Liver (tissue), 9 donors: ENCODE data around the gene DHPS. TPM values are rescaled to one million over a fixed set of nuclear protein-coding genes. Genes with fewer than 3 reads are reported as not detected.

Experiments
- DNase-seq: peaks from one replicate; pipeline ENCODE4 v3.0.0-alpha.2; 2017; ENCODE audit warnings: low spot score
- H3K27ac ChIP-seq, 2 donors: one replicate each; pipeline ENCODE4 v1.7.0; 2013; ENCODE audit warnings: inconsistent platforms in 2 of 2, low read length in 2 of 2, control low read depth in 1 of 2, low read depth in 1 of 2, mild to moderate bottlenecking in 1 of 2
- H3K27me3 ChIP-seq, 4 donors: one replicate each; pipeline versions ENCODE4 v1.6.1 to v1.7.0; 2013; ENCODE audit warnings: low read length in 3 of 4, inconsistent platforms in 1 of 4, mild to moderate bottlenecking in 1 of 4, moderate library complexity in 1 of 4; ENCODE audit not compliant: control insufficient read depth in 4 of 4, insufficient read depth in 4 of 4
- H3K36me3 ChIP-seq, 4 donors: one replicate each; pipeline versions ENCODE4 v1.6.1 to v1.7.0; 2013; ENCODE audit warnings: low read length in 3 of 4, mild to moderate bottlenecking in 3 of 4, low read depth in 1 of 4, moderate library complexity in 1 of 4; ENCODE audit not compliant: control insufficient read depth in 4 of 4, insufficient read depth in 3 of 4
- H3K4me1 ChIP-seq, 4 donors: one replicate each; pipeline versions ENCODE4 v1.6.1 to v1.7.0; 2013; ENCODE audit warnings: low read length in 3 of 4, mild to moderate bottlenecking in 3 of 4, moderate library complexity in 1 of 4; ENCODE audit not compliant: control insufficient read depth in 4 of 4, insufficient read depth in 4 of 4
- H3K4me3 ChIP-seq, 3 donors: one replicate each; pipeline versions ENCODE4 v1.6.1 to v1.7.0; 2013; ENCODE audit warnings: low read length in 3 of 3, control low read depth in 1 of 3, low read depth in 1 of 3, mild to moderate bottlenecking in 1 of 3
- H3K9ac ChIP-seq, 2 donors: one replicate each; pipeline ENCODE4 v1.7.0; 2013; ENCODE audit warnings: low read length in 2 of 2, mild to moderate bottlenecking in 2 of 2, moderate library complexity in 2 of 2, control low read depth in 1 of 2, low read depth in 1 of 2
- H3K9me3 ChIP-seq, 4 donors: one replicate each; pipeline versions ENCODE4 v1.6.1 to v1.7.0; 2013; ENCODE audit warnings: low read length in 3 of 4; ENCODE audit not compliant: control insufficient read depth in 4 of 4
- FOXA1 ChIP-seq: IDR thresholded peaks from 2 replicates; pipeline ENCODE4 v1.6.1; 2016; ENCODE audit warnings: antibody characterized with exemption
- FOXA2 ChIP-seq: IDR thresholded peaks from 2 replicates; pipeline ENCODE4 v1.6.1; 2016; ENCODE audit warnings: antibody characterized with exemption
- GABPA ChIP-seq, 2 donors: IDR thresholded peaks in 1 of 2; conservative IDR thresholded peaks in 1 of 2; 2 replicates each; pipeline ENCODE4 v1.6.1; 2016; ENCODE audit warnings: antibody characterized with exemption in 2 of 2, mild to moderate bottlenecking in 1 of 2, moderate library complexity in 1 of 2
- HNF4A ChIP-seq, 2 donors: conservative IDR thresholded peaks; 2 replicates each; pipeline ENCODE4 v1.6.1; 2016; ENCODE audit warnings: antibody characterized with exemption in 2 of 2, mild to moderate bottlenecking in 2 of 2
- JUND ChIP-seq, 2 donors: IDR thresholded peaks; 2 replicates each; pipeline ENCODE4 v1.6.1; 2016; ENCODE audit warnings: antibody characterized with exemption in 2 of 2
- NR2F2 ChIP-seq: IDR thresholded peaks from 2 replicates; pipeline ENCODE4 v1.6.1; 2016; ENCODE audit warnings: antibody characterized with exemption
- RAD21 ChIP-seq, 2 donors: IDR thresholded peaks; 2 replicates each; pipeline ENCODE4 v1.6.1; 2016; ENCODE audit warnings: antibody characterized with exemption in 2 of 2, mild to moderate bottlenecking in 2 of 2
- RXRA ChIP-seq, 2 donors: IDR thresholded peaks; 2 replicates each; pipeline ENCODE4 v1.6.1; 2017 to 2018; ENCODE audit warnings: antibody characterized with exemption in 2 of 2, mild to moderate bottlenecking in 1 of 2
- SP1 ChIP-seq: IDR thresholded peaks from 2 replicates; pipeline ENCODE4 v1.6.1; 2018; ENCODE audit warnings: antibody characterized with exemption, mild to moderate bottlenecking
- TAF1 ChIP-seq: conservative IDR thresholded peaks from 2 replicates; pipeline ENCODE4 v1.6.1; 2016; ENCODE audit warnings: antibody characterized with exemption, mild to moderate bottlenecking
- WGBS: extraction: QIAGEN DNeasy Blood & Tissue Kit; methylation state at CpG from one replicate; pipeline ENCODE4 v1.1.7; 2013; 5-methylcytosine and 5-hydroxymethylcytosine counted together
- polyA plus RNA-seq, 2 donors: library from polyadenylated mRNA; stranded (reverse) in 1 of 2; unstranded in 1 of 2; fragments of 200-250 nt in 1 of 2; fragments of >200 nt in 1 of 2; fragmentation: Nextera tagmentation in 1 of 2; extraction: Ambion mirVana in 1 of 2; gene quantifications; one replicate each; pipeline versions ENCODE4 v1.2.1 to v1.2.3, GENCODE V29; 2013 to 2015
- total RNA-seq, 2 donors: library from RNA; depleted of rRNA; stranded (reverse); fragments of >200 nt; gene quantifications; one replicate each; pipeline ENCODE4 v1.2.3, GENCODE V29; 2014
- TF ChIP-seq, protein P1 (sequence below): IDR thresholded peaks from 2 replicates; pipeline ENCODE4 v1.6.1; 2016; ENCODE audit warnings: antibody characterized with exemption
- TF ChIP-seq, protein P2 (sequence below): IDR thresholded peaks from 2 replicates; pipeline ENCODE4 v1.6.1; 2016; ENCODE audit warnings: antibody characterized with exemption, mild to moderate bottlenecking
- TF ChIP-seq, protein P3 (sequence below): IDR thresholded peaks from 2 replicates; pipeline ENCODE4 v1.6.1; 2016; ENCODE audit warnings: antibody characterized with exemption
- TF ChIP-seq, protein P4 (sequence below): fragments of 150-350 bp; IDR thresholded peaks from 2 replicates; pipeline ENCODE4 v1.5.1; 2017; ENCODE audit warnings: improper control_type of control experiment, low read depth, low read length; ENCODE audit not compliant: missing input control
- donor health status: healthy.
- donor health status: healthy.
- donor health status: healthy.
- donor health status: healthy.
- donor health status: healthy.

DHPS gene
- total and polyA plus RNA-seq, 4 donors, result 29.1 to 53.9 (median 42.6) TPM

DNA sequence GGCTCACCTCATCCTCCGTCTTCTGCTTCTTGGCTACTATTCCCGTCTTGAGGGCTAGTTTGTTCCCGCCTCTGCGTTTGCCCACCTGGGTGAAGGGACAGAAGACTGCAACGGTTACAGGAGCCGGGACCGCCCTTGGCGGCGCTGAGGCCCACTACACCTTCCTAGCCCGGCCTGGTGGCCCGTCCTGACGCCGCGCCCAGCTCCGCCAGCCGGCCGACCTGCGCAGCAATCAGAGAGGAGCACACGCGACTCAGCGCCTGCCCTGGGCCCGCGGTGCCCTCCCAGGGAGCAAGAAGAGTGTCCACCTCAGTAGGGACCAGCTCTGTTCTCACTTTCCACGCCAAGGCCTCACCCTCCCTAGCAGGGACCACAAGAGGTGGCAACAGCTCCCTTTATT lies 49.7 kb upstream of the DHPS start:
- Histone ChIP-seq H3K4me1 (peaks cover 15 to 69% (median 50%) of the 10 kb centered on the region in 4 donors), H3K4me3 (no peak overlapping the region), H3K36me3 (peaks cover 3 to 27% (median 21%) of the 10 kb centered on the region in 4 donors), H3K9me3 (no peaks in the 10 kb centered on the region), H3K27ac (no peak overlapping the region), H3K27me3 (no peaks in the 10 kb centered on the region), H3K9ac (no peak overlapping the region)
- no peak for DNase-seq
- TF ChIP-seq HNF4A (conservative IDR thresholded peaks at IDR 0.05) (no peak), RAD21 (IDR thresholded peaks at IDR 0.05) (no peak), FOXA1 (no peak), NR2F2 (no peak), RXRA (IDR thresholded peaks at IDR 0.05) (no peak), FOXA2 (no peak), TAF1 (no peak), SP1 (no peak), JUND (IDR thresholded peaks at IDR 0.05) (no peak), GABPA (IDR thresholded peaks at IDR 0.05 in 1 of 2, conservative IDR thresholded peaks at IDR 0.05 in 1 of 2) (no peak)
- TF ChIP-seq, protein P1, sequence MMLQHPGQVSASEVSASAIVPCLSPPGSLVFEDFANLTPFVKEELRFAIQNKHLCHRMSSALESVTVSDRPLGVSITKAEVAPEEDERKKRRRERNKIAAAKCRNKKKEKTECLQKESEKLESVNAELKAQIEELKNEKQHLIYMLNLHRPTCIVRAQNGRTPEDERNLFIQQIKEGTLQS, result no peak
- TF ChIP-seq, protein P2, sequence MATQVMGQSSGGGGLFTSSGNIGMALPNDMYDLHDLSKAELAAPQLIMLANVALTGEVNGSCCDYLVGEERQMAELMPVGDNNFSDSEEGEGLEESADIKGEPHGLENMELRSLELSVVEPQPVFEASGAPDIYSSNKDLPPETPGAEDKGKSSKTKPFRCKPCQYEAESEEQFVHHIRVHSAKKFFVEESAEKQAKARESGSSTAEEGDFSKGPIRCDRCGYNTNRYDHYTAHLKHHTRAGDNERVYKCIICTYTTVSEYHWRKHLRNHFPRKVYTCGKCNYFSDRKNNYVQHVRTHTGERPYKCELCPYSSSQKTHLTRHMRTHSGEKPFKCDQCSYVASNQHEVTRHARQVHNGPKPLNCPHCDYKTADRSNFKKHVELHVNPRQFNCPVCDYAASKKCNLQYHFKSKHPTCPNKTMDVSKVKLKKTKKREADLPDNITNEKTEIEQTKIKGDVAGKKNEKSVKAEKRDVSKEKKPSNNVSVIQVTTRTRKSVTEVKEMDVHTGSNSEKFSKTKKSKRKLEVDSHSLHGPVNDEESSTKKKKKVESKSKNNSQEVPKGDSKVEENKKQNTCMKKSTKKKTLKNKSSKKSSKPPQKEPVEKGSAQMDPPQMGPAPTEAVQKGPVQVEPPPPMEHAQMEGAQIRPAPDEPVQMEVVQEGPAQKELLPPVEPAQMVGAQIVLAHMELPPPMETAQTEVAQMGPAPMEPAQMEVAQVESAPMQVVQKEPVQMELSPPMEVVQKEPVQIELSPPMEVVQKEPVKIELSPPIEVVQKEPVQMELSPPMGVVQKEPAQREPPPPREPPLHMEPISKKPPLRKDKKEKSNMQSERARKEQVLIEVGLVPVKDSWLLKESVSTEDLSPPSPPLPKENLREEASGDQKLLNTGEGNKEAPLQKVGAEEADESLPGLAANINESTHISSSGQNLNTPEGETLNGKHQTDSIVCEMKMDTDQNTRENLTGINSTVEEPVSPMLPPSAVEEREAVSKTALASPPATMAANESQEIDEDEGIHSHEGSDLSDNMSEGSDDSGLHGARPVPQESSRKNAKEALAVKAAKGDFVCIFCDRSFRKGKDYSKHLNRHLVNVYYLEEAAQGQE, result no peak
- TF ChIP-seq, protein P3, sequence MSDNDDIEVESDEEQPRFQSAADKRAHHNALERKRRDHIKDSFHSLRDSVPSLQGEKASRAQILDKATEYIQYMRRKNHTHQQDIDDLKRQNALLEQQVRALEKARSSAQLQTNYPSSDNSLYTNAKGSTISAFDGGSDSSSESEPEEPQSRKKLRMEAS, result no peak
- TF ChIP-seq, protein P4, sequence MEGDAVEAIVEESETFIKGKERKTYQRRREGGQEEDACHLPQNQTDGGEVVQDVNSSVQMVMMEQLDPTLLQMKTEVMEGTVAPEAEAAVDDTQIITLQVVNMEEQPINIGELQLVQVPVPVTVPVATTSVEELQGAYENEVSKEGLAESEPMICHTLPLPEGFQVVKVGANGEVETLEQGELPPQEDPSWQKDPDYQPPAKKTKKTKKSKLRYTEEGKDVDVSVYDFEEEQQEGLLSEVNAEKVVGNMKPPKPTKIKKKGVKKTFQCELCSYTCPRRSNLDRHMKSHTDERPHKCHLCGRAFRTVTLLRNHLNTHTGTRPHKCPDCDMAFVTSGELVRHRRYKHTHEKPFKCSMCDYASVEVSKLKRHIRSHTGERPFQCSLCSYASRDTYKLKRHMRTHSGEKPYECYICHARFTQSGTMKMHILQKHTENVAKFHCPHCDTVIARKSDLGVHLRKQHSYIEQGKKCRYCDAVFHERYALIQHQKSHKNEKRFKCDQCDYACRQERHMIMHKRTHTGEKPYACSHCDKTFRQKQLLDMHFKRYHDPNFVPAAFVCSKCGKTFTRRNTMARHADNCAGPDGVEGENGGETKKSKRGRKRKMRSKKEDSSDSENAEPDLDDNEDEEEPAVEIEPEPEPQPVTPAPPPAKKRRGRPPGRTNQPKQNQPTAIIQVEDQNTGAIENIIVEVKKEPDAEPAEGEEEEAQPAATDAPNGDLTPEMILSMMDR, result no peak
- WGBS, result 95% methylated on average over 24 of the region's 24 CpGs

DNA sequence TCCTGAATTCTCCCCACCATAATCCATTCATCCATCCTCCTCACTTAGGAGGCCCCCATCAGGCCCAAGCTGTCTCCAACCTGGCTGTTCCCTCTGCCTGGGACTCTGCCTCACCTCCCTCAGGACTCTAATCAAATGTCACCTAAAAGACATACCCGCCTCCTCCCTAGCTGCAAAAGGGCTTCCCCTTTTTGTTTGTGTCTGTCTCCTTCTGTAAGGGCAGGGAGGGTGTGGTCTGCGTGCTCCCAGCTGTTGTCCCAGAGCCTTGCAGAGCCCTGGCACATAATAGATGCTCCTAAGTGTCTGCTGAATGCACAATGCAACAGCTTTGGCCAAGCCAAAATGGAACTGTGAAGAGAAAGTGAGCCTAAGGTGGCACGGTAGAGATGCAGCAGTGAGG lies 48.4 kb upstream of the DHPS start:
- no peak for TF ChIP-seq RXRA (IDR thresholded peaks at IDR 0.05)
- no peak for TF ChIP-seq JUND (IDR thresholded peaks at IDR 0.05)
- TF ChIP-seq, protein P2, result no peak
- WGBS, result 92% methylated on average over 3 of the region's 3 CpGs
- DNase-seq, result no peak
- Histone ChIP-seq H3K36me3 (peaks cover 3 to 27% (median 21%) of the 10 kb centered on the region in 4 donors), H3K4me3 (no peak overlapping the region), H3K4me1 (peaks cover 14 to 69% (median 49%) of the 10 kb centered on the region in 4 donors), H3K27ac (no peak overlapping the region), H3K27me3 (no peaks in the 10 kb centered on the region), H3K9me3 (no peaks in the 10 kb centered on the region), H3K9ac (no peak overlapping the region)
